Measurements from ENCODE around the gene ASB8.
"Not testable (repeated sequence)": the region's sequence is repeated elsewhere in the genome, so short reads cannot be mapped to it uniquely, and the experiment has no call there.

- TF ChIP-seq CTCF, POLR2A (IDR thresholded peaks at IDR 0.05): not testable (repeated sequence)
Measured at GRCh38 chr12:48111312-48111693, 46.0 kb downstream of the ASB8 start.

All from heart left ventricle (tissue), 13 donors.